ENCODE data around the gene GLCCI1. TPM values are rescaled to one million over a fixed set of nuclear protein-coding genes. Genes with fewer than 3 reads are reported as not detected.

GLCCI1 gene
- polyA plus RNA-seq, 1 donor from 2014 or later, result 37.2 TPM

DNA sequence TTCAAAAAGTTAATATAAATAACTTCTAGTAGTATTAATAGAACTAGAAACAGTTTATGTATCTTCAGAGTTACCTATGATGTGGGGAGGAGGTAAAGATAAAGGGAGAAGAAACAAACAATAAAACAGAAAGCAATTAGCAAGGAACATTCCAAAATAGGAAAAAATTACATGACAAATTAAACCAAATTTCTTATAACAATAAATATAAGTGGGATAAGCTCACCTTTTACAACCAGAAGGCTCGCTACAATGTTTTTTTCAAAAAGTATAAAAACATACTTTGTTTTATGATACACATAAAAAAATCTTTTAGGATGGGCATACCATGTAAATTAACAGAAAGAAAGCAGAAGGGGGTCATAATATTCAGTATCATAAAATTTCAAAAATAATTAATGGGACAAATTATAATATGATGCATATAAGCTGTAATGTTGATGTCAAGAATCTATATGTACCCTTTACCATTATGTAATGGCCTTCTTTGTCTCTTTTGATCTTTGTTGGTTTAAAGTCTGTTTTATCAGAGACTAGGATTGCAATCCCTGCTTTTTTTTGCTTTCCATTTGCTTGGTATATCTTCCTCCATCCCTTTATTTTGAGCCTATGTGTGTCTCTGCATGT, 31.8 kb downstream of the GLCCI1 start:
- no peak for TF ChIP-seq EZH2 (IDR thresholded peaks at IDR 0.05; ENCODE audit: borderline replicate concordance, insufficient read depth, low read length, poor library complexity, severe bottlenecking)
- TF ChIP-seq SMC3 (conservative IDR thresholded peaks at IDR 0.05; ENCODE audit: poor library complexity), result no peak
- TF ChIP-seq, protein P1, sequence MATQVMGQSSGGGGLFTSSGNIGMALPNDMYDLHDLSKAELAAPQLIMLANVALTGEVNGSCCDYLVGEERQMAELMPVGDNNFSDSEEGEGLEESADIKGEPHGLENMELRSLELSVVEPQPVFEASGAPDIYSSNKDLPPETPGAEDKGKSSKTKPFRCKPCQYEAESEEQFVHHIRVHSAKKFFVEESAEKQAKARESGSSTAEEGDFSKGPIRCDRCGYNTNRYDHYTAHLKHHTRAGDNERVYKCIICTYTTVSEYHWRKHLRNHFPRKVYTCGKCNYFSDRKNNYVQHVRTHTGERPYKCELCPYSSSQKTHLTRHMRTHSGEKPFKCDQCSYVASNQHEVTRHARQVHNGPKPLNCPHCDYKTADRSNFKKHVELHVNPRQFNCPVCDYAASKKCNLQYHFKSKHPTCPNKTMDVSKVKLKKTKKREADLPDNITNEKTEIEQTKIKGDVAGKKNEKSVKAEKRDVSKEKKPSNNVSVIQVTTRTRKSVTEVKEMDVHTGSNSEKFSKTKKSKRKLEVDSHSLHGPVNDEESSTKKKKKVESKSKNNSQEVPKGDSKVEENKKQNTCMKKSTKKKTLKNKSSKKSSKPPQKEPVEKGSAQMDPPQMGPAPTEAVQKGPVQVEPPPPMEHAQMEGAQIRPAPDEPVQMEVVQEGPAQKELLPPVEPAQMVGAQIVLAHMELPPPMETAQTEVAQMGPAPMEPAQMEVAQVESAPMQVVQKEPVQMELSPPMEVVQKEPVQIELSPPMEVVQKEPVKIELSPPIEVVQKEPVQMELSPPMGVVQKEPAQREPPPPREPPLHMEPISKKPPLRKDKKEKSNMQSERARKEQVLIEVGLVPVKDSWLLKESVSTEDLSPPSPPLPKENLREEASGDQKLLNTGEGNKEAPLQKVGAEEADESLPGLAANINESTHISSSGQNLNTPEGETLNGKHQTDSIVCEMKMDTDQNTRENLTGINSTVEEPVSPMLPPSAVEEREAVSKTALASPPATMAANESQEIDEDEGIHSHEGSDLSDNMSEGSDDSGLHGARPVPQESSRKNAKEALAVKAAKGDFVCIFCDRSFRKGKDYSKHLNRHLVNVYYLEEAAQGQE (IDR thresholded peaks at IDR 0.05; ENCODE audit: borderline replicate concordance), result no peak
- TF ChIP-seq RAD21 (conservative IDR thresholded peaks at IDR 0.05), result no peak
- no peak for TF ChIP-seq MXI1 (conservative IDR thresholded peaks at IDR 0.05; ENCODE audit: poor library complexity, severe bottlenecking)
- TF ChIP-seq, protein P2, sequence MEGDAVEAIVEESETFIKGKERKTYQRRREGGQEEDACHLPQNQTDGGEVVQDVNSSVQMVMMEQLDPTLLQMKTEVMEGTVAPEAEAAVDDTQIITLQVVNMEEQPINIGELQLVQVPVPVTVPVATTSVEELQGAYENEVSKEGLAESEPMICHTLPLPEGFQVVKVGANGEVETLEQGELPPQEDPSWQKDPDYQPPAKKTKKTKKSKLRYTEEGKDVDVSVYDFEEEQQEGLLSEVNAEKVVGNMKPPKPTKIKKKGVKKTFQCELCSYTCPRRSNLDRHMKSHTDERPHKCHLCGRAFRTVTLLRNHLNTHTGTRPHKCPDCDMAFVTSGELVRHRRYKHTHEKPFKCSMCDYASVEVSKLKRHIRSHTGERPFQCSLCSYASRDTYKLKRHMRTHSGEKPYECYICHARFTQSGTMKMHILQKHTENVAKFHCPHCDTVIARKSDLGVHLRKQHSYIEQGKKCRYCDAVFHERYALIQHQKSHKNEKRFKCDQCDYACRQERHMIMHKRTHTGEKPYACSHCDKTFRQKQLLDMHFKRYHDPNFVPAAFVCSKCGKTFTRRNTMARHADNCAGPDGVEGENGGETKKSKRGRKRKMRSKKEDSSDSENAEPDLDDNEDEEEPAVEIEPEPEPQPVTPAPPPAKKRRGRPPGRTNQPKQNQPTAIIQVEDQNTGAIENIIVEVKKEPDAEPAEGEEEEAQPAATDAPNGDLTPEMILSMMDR (IDR thresholded peaks at IDR 0.05; ENCODE audit: poor library complexity, severe bottlenecking), result no peak
- TF ChIP-seq POLR2AphosphoS5 (IDR thresholded peaks at IDR 0.05), result no peak
- H3K4me3 ChIP-seq (ENCODE audit: low read length), result no peak overlapping the region
- H3K36me3 ChIP-seq (ENCODE audit: insufficient read depth, low read length), result no peaks in the 10 kb centered on the region
- no peaks in the 10 kb centered on the region for H3K27me3 ChIP-seq (ENCODE audit: insufficient read depth, low read depth, low read length)
- H3K9me2 ChIP-seq (ENCODE audit: insufficient read depth, low read length), result no peaks in the 10 kb centered on the region
- no peak overlapping the region for H2AFZ ChIP-seq (ENCODE audit: low read depth, low read length)
- H3K9ac ChIP-seq (ENCODE audit: low read length), result no peak overlapping the region
- H4K20me1 ChIP-seq (ENCODE audit: insufficient read depth), result no peaks in the 10 kb centered on the region
- no peaks in the 10 kb centered on the region for H3K9me3 ChIP-seq (ENCODE audit: low read length)
- no peaks in the 10 kb centered on the region for H3F3A ChIP-seq (ENCODE audit: insufficient read depth, low read length, poor library complexity, severe bottlenecking)
- H3K79me2 ChIP-seq (replicated peaks; ENCODE audit: insufficient read depth, low read length), result peaks cover 50% of the 10 kb centered on the region
- H3K27ac ChIP-seq (ENCODE audit: low read length), result no peak overlapping the region
- no peak overlapping the region for H3K4me2 ChIP-seq (ENCODE audit: low read length)

DNA sequence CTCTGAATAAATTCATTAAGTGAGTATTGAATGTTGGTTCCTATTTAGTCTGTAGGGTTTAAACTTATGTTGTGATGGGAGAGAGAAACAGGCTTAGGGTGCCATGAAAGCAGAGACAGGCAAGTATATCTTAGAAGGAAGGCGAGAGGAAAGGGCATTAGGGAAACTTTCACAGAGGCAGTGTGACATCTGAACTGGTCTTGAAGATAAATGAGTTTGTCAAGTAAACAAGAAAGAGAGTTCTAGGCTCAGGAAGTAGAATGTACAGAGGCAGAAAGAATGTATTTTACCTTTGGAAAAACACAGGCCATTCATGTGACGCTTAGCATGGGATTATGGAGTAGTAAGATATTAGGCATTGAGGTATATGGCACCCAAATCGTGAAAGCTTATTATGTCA, 34.5 kb downstream of the GLCCI1 start:
- Histone ChIP-seq H3K36me3 (ENCODE audit: insufficient read depth, low read length) (peaks cover 11% of the 10 kb centered on the region), H3K9ac (ENCODE audit: low read length) (no peak overlapping the region), H3K79me2 (replicated peaks; ENCODE audit: insufficient read depth, low read length) (peaks cover 42% of the 10 kb centered on the region), H3K9me2 (ENCODE audit: insufficient read depth, low read length) (no peaks in the 10 kb centered on the region), H3F3A (ENCODE audit: insufficient read depth, low read length, poor library complexity, severe bottlenecking) (no peaks in the 10 kb centered on the region), H3K27me3 (ENCODE audit: insufficient read depth, low read depth, low read length) (no peaks in the 10 kb centered on the region), H3K9me3 (ENCODE audit: low read length) (no peaks in the 10 kb centered on the region), H2AFZ (ENCODE audit: low read depth, low read length) (no peak overlapping the region), H3K4me3 (ENCODE audit: low read length) (no peak overlapping the region), H4K20me1 (ENCODE audit: insufficient read depth) (no peaks in the 10 kb centered on the region), H3K27ac (ENCODE audit: low read length) (no peak overlapping the region), H3K4me2 (ENCODE audit: low read length) (no peak overlapping the region)
- TF ChIP-seq SMC3 (conservative IDR thresholded peaks at IDR 0.05; ENCODE audit: poor library complexity) (no peak), MXI1 (conservative IDR thresholded peaks at IDR 0.05; ENCODE audit: poor library complexity, severe bottlenecking) (no peak), RAD21 (conservative IDR thresholded peaks at IDR 0.05) (no peak), POLR2AphosphoS5 (IDR thresholded peaks at IDR 0.05) (no peak), EZH2 (IDR thresholded peaks at IDR 0.05; ENCODE audit: borderline replicate concordance, insufficient read depth, low read length, poor library complexity, severe bottlenecking) (no peak)
- TF ChIP-seq, protein P1 (IDR thresholded peaks at IDR 0.05; ENCODE audit: borderline replicate concordance), result no peak
